Measurements from ENCODE around the gene TM9SF3.

The TM9SF3 gene

GRCh38 chr10:96573036-96573435 lies 13.8 kb downstream of the TM9SF3 start:
- TF ChIP-seq CTCF (IDR thresholded peaks at IDR 0.05; ENCODE audit: low read depth, low read length, missing control alignments), result no peak
- in situ Hi-C loops (cut with HindIII; ENCODE audit: low sequenced_read_pairs), result no loop called here
- H3K4me3 ChIP-seq (ENCODE audit: low read depth, low read length), result no peak overlapping the region
- DNase-seq (ENCODE audit: low read depth), result no peak

- DNase-seq (ENCODE audit: low read depth), result no peak
- in situ Hi-C loops (cut with HindIII; ENCODE audit: low sequenced_read_pairs), result no loop called here
- no peak overlapping the region for H3K4me3 ChIP-seq (ENCODE audit: low read depth, low read length)
- no peak for TF ChIP-seq CTCF (IDR thresholded peaks at IDR 0.05; ENCODE audit: low read depth, low read length, missing control alignments)
These were observed 15.5 kb downstream of the TM9SF3 start for GRCh38 chr10:96570983-96571964.

GRCh38 chr10:96570511-96570910 lies 16.3 kb downstream of the TM9SF3 start:
- in situ Hi-C loops (cut with HindIII; ENCODE audit: low sequenced_read_pairs), result no loop called here
- DNase-seq (ENCODE audit: low read depth), result no peak
- TF ChIP-seq CTCF (IDR thresholded peaks at IDR 0.05; ENCODE audit: low read depth, low read length, missing control alignments), result no peak
- no peak overlapping the region for H3K4me3 ChIP-seq (ENCODE audit: low read depth, low read length)

GRCh38 chr10:96568402-96568801 lies 18.4 kb downstream of the TM9SF3 start:
- no peak for DNase-seq (ENCODE audit: low read depth)
- TF ChIP-seq CTCF (IDR thresholded peaks at IDR 0.05; ENCODE audit: low read depth, low read length, missing control alignments), result no peak
- in situ Hi-C loops (cut with HindIII; ENCODE audit: low sequenced_read_pairs), result no loop called here
- no peak overlapping the region for H3K4me3 ChIP-seq (ENCODE audit: low read depth, low read length)

GRCh38 chr10:96565774-96566173 lies 21.0 kb downstream of the TM9SF3 start:
- no peak overlapping the region for H3K4me3 ChIP-seq (ENCODE audit: low read depth, low read length)
- DNase-seq (ENCODE audit: low read depth), result peak; percentile 54
- no peak for TF ChIP-seq CTCF (IDR thresholded peaks at IDR 0.05; ENCODE audit: low read depth, low read length, missing control alignments)
- in situ Hi-C loops (cut with HindIII; ENCODE audit: low sequenced_read_pairs), result no loop called here

- DNase-seq (ENCODE audit: low read depth), result no peak
- H3K4me3 ChIP-seq (ENCODE audit: low read depth, low read length), result no peak overlapping the region
- in situ Hi-C loops (cut with HindIII; ENCODE audit: low sequenced_read_pairs), result no loop called here
- TF ChIP-seq CTCF (IDR thresholded peaks at IDR 0.05; ENCODE audit: low read depth, low read length, missing control alignments), result no peak
These were observed 25.6 kb downstream of the TM9SF3 start for GRCh38 chr10:96560966-96561887.
